DND-41 (cell line): ENCODE results near the gene BARX1.

Source experiments
- ATAC-seq: fragments of 200-7000 bp; cut with Tn5 transposase; 3 replicates; pipeline ENCODE4 v1.9.1; 2021; ENCODE audit warnings: low read depth; ENCODE audit not compliant: insufficient read depth
- DNase-seq: peaks from one replicate; pipeline ENCODE4 v3.0.0-alpha.2; 2020
- H2AFZ ChIP-seq: 2 replicates; pipeline ENCODE4 v1.6.0; 2012; ENCODE audit warnings: low read depth, low read length
- H3K27ac ChIP-seq: 2 replicates; pipeline ENCODE4 v1.5.1; 2012; ENCODE audit warnings: low read length, inconsistent platforms
- H3K27me3 ChIP-seq: fragments of 200-600 bp; sonication (generic); 2 replicates; pipeline ENCODE4 v1.6.0; 2012; ENCODE audit warnings: low read length, mild to moderate bottlenecking, inconsistent platforms; ENCODE audit not compliant: insufficient read depth, poor library complexity
- H3K36me3 ChIP-seq: 2 replicates; pipeline ENCODE4 v1.5.1; 2012; ENCODE audit warnings: low read length, inconsistent platforms; ENCODE audit not compliant: insufficient read depth
- H3K4me1 ChIP-seq: 2 replicates; pipeline ENCODE4 v1.5.1; 2012; ENCODE audit warnings: mild to moderate bottlenecking, low read length; ENCODE audit not compliant: insufficient read depth
- H3K4me2 ChIP-seq: 2 replicates; pipeline ENCODE4 v1.6.0; 2012; ENCODE audit warnings: mild to moderate bottlenecking, moderate library complexity, low read length, inconsistent platforms; ENCODE audit not compliant: insufficient read depth
- H3K4me3 ChIP-seq, 2 experiments: fragments of 200-600 bp in 1 of 2; shearing (Covaris generic) in 1 of 2; 2 replicates each; pipeline ENCODE4 v1.5.1; 2012 to 2016; ENCODE audit warnings: inconsistent platforms in 2 of 2, low read length in 2 of 2, mild to moderate bottlenecking in 2 of 2, low read depth in 1 of 2, moderate library complexity in 1 of 2
- H3K79me2 ChIP-seq: 2 replicates; pipeline ENCODE4 v1.6.0; 2012; ENCODE audit warnings: low read length, inconsistent platforms; ENCODE audit not compliant: insufficient read depth
- H3K9ac ChIP-seq: 2 replicates; pipeline ENCODE4 v1.6.0; 2012; ENCODE audit warnings: low read depth, mild to moderate bottlenecking, inconsistent platforms, low read length, moderate library complexity
- H3K9me3 ChIP-seq: 2 replicates; pipeline ENCODE4 v1.5.1; 2012; ENCODE audit warnings: low read length, moderate library complexity, mild to moderate bottlenecking, inconsistent platforms; ENCODE audit not compliant: insufficient read depth, severe bottlenecking
- H4K20me1 ChIP-seq: 2 replicates; pipeline ENCODE4 v1.6.0; 2012; ENCODE audit warnings: low read length; ENCODE audit not compliant: insufficient read depth
- EZH2 ChIP-seq: IDR thresholded peaks from 3 replicates; pipeline ENCODE4 v1.6.1; 2012; ENCODE audit warnings: borderline replicate concordance, low read depth, mild to moderate bottlenecking, moderate library complexity, low read length, inconsistent platforms; ENCODE audit not compliant: severe bottlenecking
- TF ChIP-seq, protein P1 (sequence below): IDR thresholded peaks from 2 replicates; pipeline ENCODE4 v1.5.1; 2012; ENCODE audit warnings: borderline replicate concordance, low read length, moderate library complexity, mild to moderate bottlenecking; ENCODE audit not compliant: poor library complexity, severe bottlenecking; ENCODE audit errors: extremely low read depth

Gene BARX1

DNA sequence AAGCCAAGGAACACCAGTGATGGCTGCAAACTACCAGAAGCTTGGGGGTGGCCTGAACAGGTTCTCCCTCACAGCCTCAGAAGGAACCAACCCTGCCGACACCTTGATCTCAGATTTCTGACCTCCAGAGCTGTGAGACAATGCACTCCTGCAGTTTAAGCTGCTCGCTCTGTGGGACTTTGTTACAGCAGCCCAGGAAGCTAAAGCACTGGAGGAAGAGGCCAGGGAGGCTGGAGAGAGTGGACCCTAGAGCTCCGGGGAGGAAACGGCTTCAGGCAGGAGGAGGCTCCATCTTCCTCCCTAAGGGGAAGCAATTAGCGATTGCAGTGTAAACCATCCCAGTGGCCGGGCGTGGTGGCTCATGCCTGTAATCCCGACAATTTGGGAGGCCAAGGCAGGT lies 25.1 kb downstream of the BARX1 start:
- no peak for TF ChIP-seq EZH2
- TF ChIP-seq, protein P1, sequence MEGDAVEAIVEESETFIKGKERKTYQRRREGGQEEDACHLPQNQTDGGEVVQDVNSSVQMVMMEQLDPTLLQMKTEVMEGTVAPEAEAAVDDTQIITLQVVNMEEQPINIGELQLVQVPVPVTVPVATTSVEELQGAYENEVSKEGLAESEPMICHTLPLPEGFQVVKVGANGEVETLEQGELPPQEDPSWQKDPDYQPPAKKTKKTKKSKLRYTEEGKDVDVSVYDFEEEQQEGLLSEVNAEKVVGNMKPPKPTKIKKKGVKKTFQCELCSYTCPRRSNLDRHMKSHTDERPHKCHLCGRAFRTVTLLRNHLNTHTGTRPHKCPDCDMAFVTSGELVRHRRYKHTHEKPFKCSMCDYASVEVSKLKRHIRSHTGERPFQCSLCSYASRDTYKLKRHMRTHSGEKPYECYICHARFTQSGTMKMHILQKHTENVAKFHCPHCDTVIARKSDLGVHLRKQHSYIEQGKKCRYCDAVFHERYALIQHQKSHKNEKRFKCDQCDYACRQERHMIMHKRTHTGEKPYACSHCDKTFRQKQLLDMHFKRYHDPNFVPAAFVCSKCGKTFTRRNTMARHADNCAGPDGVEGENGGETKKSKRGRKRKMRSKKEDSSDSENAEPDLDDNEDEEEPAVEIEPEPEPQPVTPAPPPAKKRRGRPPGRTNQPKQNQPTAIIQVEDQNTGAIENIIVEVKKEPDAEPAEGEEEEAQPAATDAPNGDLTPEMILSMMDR, result no peak
- peaks cover 15% of the 10 kb centered on the region for H3K27me3 ChIP-seq
- H3K9me3 ChIP-seq, result no peaks in the 10 kb centered on the region
- H4K20me1 ChIP-seq, result no peaks in the 10 kb centered on the region
- H3K9ac ChIP-seq, result no peak overlapping the region
- DNase-seq (no peak), ATAC-seq (no peak)
- no peaks in the 10 kb centered on the region for H3K4me1 ChIP-seq
- no peak overlapping the region for H2AFZ ChIP-seq
- H3K27ac ChIP-seq, result no peak overlapping the region
- H3K36me3 ChIP-seq, result no peaks in the 10 kb centered on the region
- H3K4me2 ChIP-seq, result no peak overlapping the region
- H3K4me3 ChIP-seq, result no peak overlapping the region
- H3K79me2 ChIP-seq, result no peaks in the 10 kb centered on the region

DNA sequence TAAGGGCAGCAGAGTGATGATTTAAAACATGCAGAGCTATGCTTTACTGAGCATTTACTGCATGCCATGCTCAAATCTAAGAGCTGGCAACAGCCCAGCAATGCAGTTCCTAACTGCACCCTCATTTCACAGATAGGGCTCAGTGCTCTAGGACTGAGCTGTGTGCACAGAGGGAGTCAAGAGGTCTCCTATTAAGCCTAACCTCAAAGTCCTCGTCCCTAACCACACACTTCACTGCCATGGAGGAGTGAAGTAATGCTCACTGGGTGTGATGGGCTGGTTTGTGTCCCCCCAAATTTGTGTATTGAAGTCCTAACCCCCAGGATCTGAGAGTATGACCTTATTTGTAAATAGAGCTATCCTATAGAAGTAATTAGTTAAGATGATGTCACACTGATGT lies 25.9 kb downstream of the BARX1 start:
- Histone ChIP-seq H2AFZ (no peak overlapping the region), H4K20me1 (no peaks in the 10 kb centered on the region), H3K9ac (no peak overlapping the region), H3K9me3 (no peaks in the 10 kb centered on the region), H3K4me2 (no peak overlapping the region), H3K27me3 (peaks cover 15% of the 10 kb centered on the region), H3K27ac (no peak overlapping the region), H3K4me1 (no peaks in the 10 kb centered on the region), H3K79me2 (no peaks in the 10 kb centered on the region), H3K4me3 (no peak overlapping the region), H3K36me3 (no peaks in the 10 kb centered on the region)
- ATAC-seq (no peak), DNase-seq (no peak)
- TF ChIP-seq, protein P1, result no peak
- no peak for TF ChIP-seq EZH2

DNA sequence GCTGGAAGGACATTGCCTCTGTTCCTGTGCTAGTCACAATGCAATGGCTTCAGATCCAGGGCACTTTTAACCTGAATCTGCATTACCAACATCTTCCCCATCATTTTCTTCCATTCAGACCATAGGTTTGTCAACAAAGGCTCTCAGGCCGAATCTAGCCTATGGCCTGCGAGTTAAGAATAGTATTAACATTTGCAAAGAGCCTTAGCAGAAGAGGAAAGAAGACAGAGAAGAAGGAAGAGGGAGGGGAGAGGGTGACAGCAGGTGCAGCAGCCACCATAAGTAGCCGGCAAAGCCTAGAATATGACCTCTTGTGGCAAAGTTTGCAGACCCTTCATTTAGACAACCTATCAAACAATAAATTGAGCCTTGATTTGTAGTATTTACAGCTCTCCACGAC lies 32.6 kb downstream of the BARX1 start:
- Histone ChIP-seq H2AFZ (no peak overlapping the region), H3K79me2 (no peaks in the 10 kb centered on the region), H3K9me3 (no peaks in the 10 kb centered on the region), H4K20me1 (no peaks in the 10 kb centered on the region), H3K36me3 (no peaks in the 10 kb centered on the region), H3K27me3 (peaks cover 3% of the 10 kb centered on the region), H3K4me2 (no peak overlapping the region), H3K27ac (no peak overlapping the region), H3K9ac (no peak overlapping the region), H3K4me1 (no peaks in the 10 kb centered on the region), H3K4me3 (no peak overlapping the region)
- TF ChIP-seq EZH2, result no peak
- TF ChIP-seq, protein P1, result no peak
- DNase-seq (no peak), ATAC-seq (no peak)

DNA sequence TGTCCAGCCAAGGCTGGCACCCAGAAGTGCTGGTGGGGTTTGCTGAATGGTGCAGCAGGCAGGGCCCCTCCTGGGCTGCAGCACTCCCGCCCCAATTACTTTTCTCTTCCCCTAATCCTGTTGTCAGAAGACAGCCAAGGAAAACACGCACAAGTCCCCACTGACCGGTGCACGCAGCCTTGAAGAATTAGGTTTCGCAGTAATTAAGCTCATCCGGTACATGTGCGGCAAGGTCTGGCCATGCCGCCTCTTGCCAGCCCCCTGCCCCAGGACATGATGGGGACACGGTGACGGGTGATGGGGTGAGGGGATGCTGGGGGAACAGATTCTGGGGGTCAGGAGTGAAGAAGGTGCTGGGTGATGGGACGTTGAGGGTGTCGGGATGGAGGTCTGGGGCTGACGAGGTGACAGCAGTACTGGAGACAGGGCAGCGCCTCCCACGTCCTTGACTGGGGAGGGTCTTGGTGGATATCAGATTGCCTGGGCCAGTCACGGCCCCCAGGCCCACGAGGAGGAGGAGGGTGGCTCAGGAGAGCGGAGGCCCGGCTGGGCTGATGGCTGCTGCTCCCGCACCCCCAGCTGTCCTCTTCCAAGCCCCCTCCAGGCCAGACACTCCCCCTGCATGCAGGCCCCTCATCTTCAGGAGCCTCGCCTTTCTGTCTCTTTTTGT lies 34.9 kb downstream of the BARX1 start:
- H3K4me1 ChIP-seq, result no peaks in the 10 kb centered on the region
- H3K9me3 ChIP-seq, result no peaks in the 10 kb centered on the region
- no peak overlapping the region for H3K9ac ChIP-seq
- no peak overlapping the region for H3K4me2 ChIP-seq
- TF ChIP-seq, protein P1, result no peak
- no peak for TF ChIP-seq EZH2
- H3K27me3 ChIP-seq, result no peaks in the 10 kb centered on the region
- H3K4me3 ChIP-seq, result no peak overlapping the region
- no peaks in the 10 kb centered on the region for H3K36me3 ChIP-seq
- H3K79me2 ChIP-seq, result no peaks in the 10 kb centered on the region
- ATAC-seq (no peak), DNase-seq (no peak)
- H3K27ac ChIP-seq, result no peak overlapping the region
- H2AFZ ChIP-seq, result no peak overlapping the region
- H4K20me1 ChIP-seq, result no peaks in the 10 kb centered on the region
